Upper lobe of right lung (tissue), 1 donor: Measurements from ENCODE around the gene PTK7. TPM values are rescaled to one million over a fixed set of nuclear protein-coding genes. Genes with fewer than 3 reads are reported as not detected.
A peak's percentile ranks its signal among the peaks of the same experiment; 100 is the strongest.

ENCODE experiments used
- ATAC-seq: fragments of 200-7000 bp; cut with Tn5 transposase; one replicate; pipeline ENCODE4 v1.9.1; 2020; ENCODE audit warnings: mild to moderate bottlenecking, moderate library complexity
- DNase-seq: peaks from one replicate; pipeline ENCODE4 v3.0.0-alpha.2; 2020
- H3K27ac ChIP-seq: fragments of 200-600 bp; one replicate; pipeline ENCODE4 v1.8.0; 2022
- H3K27me3 ChIP-seq: fragments of 200-600 bp; one replicate; pipeline ENCODE4 v1.8.0; 2022; ENCODE audit warnings: mild to moderate bottlenecking
- H3K36me3 ChIP-seq: fragments of 200-600 bp; one replicate; pipeline ENCODE4 v1.8.0; 2022
- H3K4me1 ChIP-seq: fragments of 200-600 bp; one replicate; pipeline ENCODE4 v1.8.0; 2022
- H3K4me3 ChIP-seq: fragments of 200-600 bp; one replicate; pipeline ENCODE4 v1.8.0; 2022; ENCODE audit warnings: mild to moderate bottlenecking
- H3K9me3 ChIP-seq: fragments of 200-600 bp; one replicate; pipeline ENCODE4 v1.8.0; 2022
- intact Hi-C: fragments of 100-400 bp; cut with DNase I; formaldehyde crosslinking; loops from one replicate; pipeline ENCODE4 v1.11.0; 2022
- total RNA-seq: library from RNA; stranded (reverse); fragmentation: NEBNext Ultra II Directional; extraction: Animal tissue kit (Norgen Biotek cat#: 25700); gene quantifications from one replicate; pipeline ENCODE4 v1.2.1, GENCODE V29; 2021
- TF ChIP-seq, protein P1 (sequence below): fragments of 200-600 bp; IDR thresholded peaks from one replicate; pipeline ENCODE4 v1.8.0; 2022; ENCODE audit warnings: antibody characterized with exemption
- donor health status: DM: no; HTN: yes; CAD: no; lungs with severe emphysema.

The PTK7 gene
- total RNA-seq, 1 donor from 2014 or later, result 97.1 TPM

DNA sequence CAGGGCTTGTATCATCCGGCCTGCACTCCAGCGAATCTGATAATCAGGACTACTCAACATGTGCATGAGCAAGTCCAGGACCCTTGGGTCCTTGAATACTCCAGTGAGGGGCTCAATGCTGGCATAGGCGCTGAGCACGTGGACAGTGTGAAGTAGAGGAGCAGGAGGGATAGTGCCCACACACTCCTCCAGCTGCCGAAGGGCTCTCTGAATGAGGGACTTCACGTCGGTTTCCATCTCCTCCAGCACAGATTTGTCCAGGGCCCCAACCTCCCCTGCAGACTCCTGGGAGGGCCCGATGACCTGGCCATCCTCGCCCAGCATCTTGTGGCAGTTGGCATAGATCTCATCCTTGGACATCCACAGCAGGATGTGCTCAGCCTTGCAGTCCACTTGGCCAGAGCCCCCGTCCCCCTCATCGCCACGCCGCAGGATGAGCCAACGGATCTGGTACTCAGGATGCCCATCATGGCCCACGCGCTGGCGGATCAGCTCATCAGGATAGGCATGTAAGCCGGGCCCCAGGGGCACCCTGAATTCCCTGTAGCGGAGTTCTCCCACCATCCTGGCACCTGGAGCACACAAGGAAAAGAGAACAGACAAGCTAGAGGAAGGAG lies 23.8 kb upstream of the PTK7 start:
- Histone ChIP-seq H3K27me3 (no peaks in the 10 kb centered on the region), H3K27ac (peak overlapping the region; percentile 96), H3K9me3 (no peaks in the 10 kb centered on the region), H3K4me3 (peak overlapping the region; percentile 84), H3K4me1 (peaks cover 17% of the 10 kb centered on the region), H3K36me3 (peaks cover 47% of the 10 kb centered on the region)
- DNase-seq, result no peak
- intact Hi-C loops, result no loop called here
- no peak for ATAC-seq
- TF ChIP-seq, protein P1, sequence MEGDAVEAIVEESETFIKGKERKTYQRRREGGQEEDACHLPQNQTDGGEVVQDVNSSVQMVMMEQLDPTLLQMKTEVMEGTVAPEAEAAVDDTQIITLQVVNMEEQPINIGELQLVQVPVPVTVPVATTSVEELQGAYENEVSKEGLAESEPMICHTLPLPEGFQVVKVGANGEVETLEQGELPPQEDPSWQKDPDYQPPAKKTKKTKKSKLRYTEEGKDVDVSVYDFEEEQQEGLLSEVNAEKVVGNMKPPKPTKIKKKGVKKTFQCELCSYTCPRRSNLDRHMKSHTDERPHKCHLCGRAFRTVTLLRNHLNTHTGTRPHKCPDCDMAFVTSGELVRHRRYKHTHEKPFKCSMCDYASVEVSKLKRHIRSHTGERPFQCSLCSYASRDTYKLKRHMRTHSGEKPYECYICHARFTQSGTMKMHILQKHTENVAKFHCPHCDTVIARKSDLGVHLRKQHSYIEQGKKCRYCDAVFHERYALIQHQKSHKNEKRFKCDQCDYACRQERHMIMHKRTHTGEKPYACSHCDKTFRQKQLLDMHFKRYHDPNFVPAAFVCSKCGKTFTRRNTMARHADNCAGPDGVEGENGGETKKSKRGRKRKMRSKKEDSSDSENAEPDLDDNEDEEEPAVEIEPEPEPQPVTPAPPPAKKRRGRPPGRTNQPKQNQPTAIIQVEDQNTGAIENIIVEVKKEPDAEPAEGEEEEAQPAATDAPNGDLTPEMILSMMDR, result no peak

GRCh38 chr6:43052842-43053544 lies 23.1 kb upstream of the PTK7 start:
- no peak for DNase-seq
- Histone ChIP-seq H3K4me1 (peaks cover 20% of the 10 kb centered on the region), H3K4me3 (peak overlapping the region; percentile 84), H3K27ac (peak overlapping the region; percentile 96), H3K9me3 (no peaks in the 10 kb centered on the region), H3K27me3 (no peaks in the 10 kb centered on the region), H3K36me3 (peaks cover 47% of the 10 kb centered on the region)
- TF ChIP-seq, protein P1, result no peak
- intact Hi-C loops, result no loop called here
- peak; percentile 33 for ATAC-seq

- intact Hi-C loops, result no loop called here
These were observed 22.4 kb upstream of the PTK7 start, which contains the start of gene CUL7 for GRCh38 chr6:43053545-43054205. TSS of gene CUL7 (minus strand) at chr6:43053851. CDS start at chr6:43052788, 1,063 bp downstream.

DNA sequence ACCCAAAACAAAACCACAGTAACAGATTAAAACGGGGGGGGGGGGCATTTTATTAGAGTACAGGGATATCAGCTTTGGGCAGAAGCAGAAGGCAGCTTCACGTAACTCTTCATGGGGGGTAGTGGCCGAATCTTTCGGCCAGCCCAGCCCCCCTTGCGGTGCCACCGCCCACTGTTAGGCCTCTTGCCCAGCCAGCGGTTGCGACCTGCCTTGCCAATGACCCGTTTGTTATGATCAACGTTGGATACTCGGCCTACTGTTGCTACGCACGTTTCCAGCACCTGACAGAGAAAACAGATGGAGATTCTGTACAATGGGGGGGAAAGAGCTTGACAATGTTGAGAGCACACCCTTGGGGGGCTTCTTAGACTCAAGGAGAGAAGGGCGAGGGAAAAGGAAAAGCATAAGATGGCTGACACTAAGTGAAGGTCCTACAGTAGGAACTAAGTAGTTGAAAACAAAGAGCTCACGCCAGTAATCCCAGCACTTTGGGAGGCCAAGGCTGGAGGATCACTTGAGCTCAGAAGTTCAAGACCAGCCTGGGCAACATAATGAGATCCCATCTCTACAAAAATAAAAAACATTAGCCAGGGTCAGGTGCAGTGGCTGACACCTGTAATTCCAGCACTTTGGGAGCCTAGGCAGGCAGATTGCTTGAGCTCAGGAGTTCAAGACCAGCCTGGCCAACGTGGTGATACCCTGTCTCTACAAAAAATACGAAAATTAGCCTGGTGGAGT lies 21.7 kb upstream of the PTK7 start:
- TF ChIP-seq, protein P1, result no peak
- H3K4me1 ChIP-seq, result peaks cover 29% of the 10 kb centered on the region
- H3K36me3 ChIP-seq, result peaks cover 36% of the 10 kb centered on the region
- peak overlapping the region; percentile 96 for H3K27ac ChIP-seq
- H3K9me3 ChIP-seq, result no peaks in the 10 kb centered on the region
- ATAC-seq, result no peak
- intact Hi-C loops, result no loop called here
- no peak for DNase-seq
- H3K27me3 ChIP-seq, result no peaks in the 10 kb centered on the region
- H3K4me3 ChIP-seq, result peak overlapping the region; percentile 84

More at GRCh38 chr6:43053545-43054205, 22.4 kb upstream of the PTK7 start, which contains the start of gene CUL7:
- Histone ChIP-seq H3K9me3 (no peaks in the 10 kb centered on the region), H3K36me3 (peaks cover 41% of the 10 kb centered on the region), H3K27me3 (no peaks in the 10 kb centered on the region), H3K4me1 (peaks cover 27% of the 10 kb centered on the region), H3K4me3 (peak within 1 kb of the TSS; percentile 84), H3K27ac (peak within 1 kb of the TSS; percentile 96)
- TF ChIP-seq, protein P1, result no peak
- peak; percentile 97 for ATAC-seq
- peak; percentile 97 for DNase-seq

DNA sequence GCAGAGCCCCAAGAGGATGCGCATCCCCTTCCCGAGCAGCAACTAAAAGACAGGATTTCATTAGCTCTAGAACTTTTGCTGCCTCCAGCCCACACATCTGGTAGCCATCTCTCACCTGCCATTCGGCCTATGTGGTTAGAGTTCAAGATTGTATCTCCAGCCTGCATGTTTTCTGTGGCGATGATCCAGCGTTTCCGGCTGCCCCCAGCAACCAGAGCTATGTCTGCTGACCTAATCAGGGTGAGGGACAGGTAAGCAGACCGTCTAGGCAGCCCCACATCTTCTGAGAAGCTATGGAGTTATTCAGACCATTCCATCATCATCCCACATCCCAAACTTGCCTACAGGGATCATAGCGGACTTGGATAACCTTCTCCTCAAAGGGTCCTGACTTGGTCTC lies 20.1 kb upstream of the PTK7 start:
- no peaks in the 10 kb centered on the region for H3K9me3 ChIP-seq
- TF ChIP-seq, protein P1, result no peak
- DNase-seq, result no peak
- H3K36me3 ChIP-seq, result peaks cover 27% of the 10 kb centered on the region
- intact Hi-C loops, result no loop called here
- H3K27ac ChIP-seq, result no peak overlapping the region
- peaks cover 39% of the 10 kb centered on the region for H3K4me1 ChIP-seq
- no peaks in the 10 kb centered on the region for H3K27me3 ChIP-seq
- no peak overlapping the region for H3K4me3 ChIP-seq
- no peak for ATAC-seq
